ENCODE measurements around the gene KCNIP4.

KCNIP4 gene

GRCh38 chr4:21680326-21680898 lies 268.2 kb downstream of the KCNIP4 start:
- DNase-seq: no peak

- DNase-seq: no peak
Observed at GRCh38 chr4:21678711-21679110, 269.9 kb downstream of the KCNIP4 start.

GRCh38 chr4:21677173-21677572 lies 271.4 kb downstream of the KCNIP4 start:
- no peak for DNase-seq

GRCh38 chr4:21664355-21664754 lies 284.2 kb downstream of the KCNIP4 start:
- no peak for DNase-seq

- no peak for DNase-seq
Observed at GRCh38 chr4:21656832-21657231, 291.7 kb downstream of the KCNIP4 start.

- no peak for DNase-seq
Observed at GRCh38 chr4:21655031-21655430, 293.5 kb downstream of the KCNIP4 start.

GRCh38 chr4:21652508-21653231 lies 295.9 kb downstream of the KCNIP4 start:
- DNase-seq: no peak

- DNase-seq: no peak
Observed at GRCh38 chr4:21649391-21650090, 299.0 kb downstream of the KCNIP4 start.

GRCh38 chr4:21645776-21646175 lies 302.8 kb downstream of the KCNIP4 start:
- DNase-seq: no peak

GRCh38 chr4:21641696-21642095 lies 306.9 kb downstream of the KCNIP4 start:
- no peak for DNase-seq

- DNase-seq: no peak
Observed at GRCh38 chr4:21638171-21638725, 310.3 kb downstream of the KCNIP4 start.

- no peak for DNase-seq
Observed at GRCh38 chr4:21628916-21629610, 319.5 kb downstream of the KCNIP4 start.

- DNase-seq: no peak
Observed at GRCh38 chr4:21628116-21628670, 320.4 kb downstream of the KCNIP4 start.

- DNase-seq: no peak
Observed at GRCh38 chr4:21625447-21625846, 323.1 kb downstream of the KCNIP4 start.

GRCh38 chr4:21605006-21605405 lies 343.6 kb downstream of the KCNIP4 start:
- no peak for DNase-seq

- DNase-seq: no peak
Observed at GRCh38 chr4:21596521-21596920, 352.1 kb downstream of the KCNIP4 start.

- no peak for DNase-seq
Observed at GRCh38 chr4:21593671-21594001, 354.9 kb downstream of the KCNIP4 start.

GRCh38 chr4:21592970-21593670 lies 355.5 kb downstream of the KCNIP4 start:
- DNase-seq: no peak

- DNase-seq: no peak
Observed at GRCh38 chr4:21577056-21577455, 371.5 kb downstream of the KCNIP4 start.

GRCh38 chr4:21571100-21571499 lies 377.5 kb downstream of the KCNIP4 start:
- DNase-seq: no peak

GRCh38 chr4:21569638-21570037 lies 378.9 kb downstream of the KCNIP4 start:
- no peak for DNase-seq

- DNase-seq: no peak
Observed at GRCh38 chr4:21555083-21555482, 393.5 kb downstream of the KCNIP4 start.

All from suppressor macrophage (primary cell).